Panc1 (cell line): Measurements from ENCODE around the gene ADARB1. TPM values are rescaled to one million over a fixed set of nuclear protein-coding genes. Genes with fewer than 3 reads are reported as not detected.

Experiments used
- ATAC-seq: fragments of 200-7000 bp; cut with Tn5 transposase; 2 replicates; pipeline ENCODE4 v1.9.1; 2020; ENCODE audit warnings: mild to moderate bottlenecking, moderate library complexity
- BruUV-seq: library from RNA; stranded (reverse); fragments of 400-500 nt; replicated peaks from 2 replicates; lab custom pipeline; 2021; lab: Mats Ljungman, UMichigan
- CTCF ChIA-PET: fragments of 300-600 bp; sonication (Branson Sonifier 250); formaldehyde crosslinking; loops from one replicate; lab custom pipeline; 2022; ENCODE audit warnings: antibody characterized with exemption; lab: Charles Lee
- POLR2A ChIA-PET: fragments of 300-600 bp; sonication (Branson Sonifier 250); formaldehyde crosslinking; loops from one replicate; lab custom pipeline; 2022; ENCODE audit warnings: antibody characterized with exemption; lab: Charles Lee
- DNase-seq: peaks from one replicate; pipeline ENCODE4 v3.0.0-alpha.2; 2010; ENCODE audit warnings: low read depth, low spot score
- H3K27ac ChIP-seq: 2 replicates; pipeline ENCODE4 v1.5.1; 2011; ENCODE audit warnings: mild to moderate bottlenecking, low read length, inconsistent platforms
- H3K27me3 ChIP-seq: fragments of 200-500 bp; sonication (Bioruptor generic); 2 replicates; pipeline ENCODE4 v1.6.0; 2014; ENCODE audit warnings: low read length, inconsistent platforms; ENCODE audit not compliant: control insufficient read depth, insufficient read depth
- H3K36me3 ChIP-seq: fragments of 200-500 bp; sonication (Bioruptor generic); 2 replicates; pipeline ENCODE4 v1.5.1; 2014; ENCODE audit warnings: inconsistent platforms, mild to moderate bottlenecking, low read length, moderate library complexity; ENCODE audit not compliant: control insufficient read depth, insufficient read depth
- H3K4me1 ChIP-seq: 2 replicates; pipeline ENCODE4 v1.5.1; 2011; ENCODE audit warnings: inconsistent platforms, mild to moderate bottlenecking, low read length, moderate library complexity; ENCODE audit not compliant: control insufficient read depth, insufficient read depth
- H3K4me3 ChIP-seq, 2 experiments: 2 replicates each; pipeline ENCODE4 v1.5.1; 2011 to 2012; ENCODE audit warnings: low read depth in 2 of 2, low read length in 2 of 2, mild to moderate bottlenecking in 2 of 2, inconsistent platforms in 1 of 2, moderate library complexity in 1 of 2
- H3K9me3 ChIP-seq: fragments of 200-500 bp; sonication (Bioruptor generic); 2 replicates; pipeline ENCODE4 v1.5.1; 2014; ENCODE audit warnings: low read depth, mild to moderate bottlenecking, inconsistent platforms, low read length, moderate library complexity; ENCODE audit not compliant: control insufficient read depth, insufficient read depth
- POLR2AphosphoS5 ChIP-seq: IDR thresholded peaks from 2 replicates; pipeline ENCODE4 v1.6.1; 2012; ENCODE audit warnings: mild to moderate bottlenecking, low read depth, low read length, moderate library complexity
- SIN3A ChIP-seq: IDR thresholded peaks from 2 replicates; pipeline ENCODE4 v1.6.1; 2012; ENCODE audit warnings: low read depth, mild to moderate bottlenecking, low read length, moderate library complexity, borderline replicate concordance; ENCODE audit not compliant: insufficient read depth
- TCF7L2 ChIP-seq: IDR thresholded peaks from 2 replicates; pipeline ENCODE4 v1.6.1; 2011; ENCODE audit warnings: mild to moderate bottlenecking, low read depth, low read length, inconsistent platforms
- in situ Hi-C: cut with HindIII; loops from 2 replicates; pipeline ENCODE4 v1.10.0; 2016; ENCODE audit warnings: low sequenced_read_pairs, low pct_unique_long_range_greater_than_20kb
- intact Hi-C: fragments of 100-400 bp; cut with micrococcal nuclease; formaldehyde crosslinking; loops from one replicate; pipeline ENCODE4 v1.10.0; 2022; ENCODE audit not compliant: unreplicated experiment
- total RNA-seq: library from RNA; stranded (reverse); gene quantifications from one replicate; pipeline ENCODE4 v1.2.1, GENCODE V29; 2021; ENCODE audit not compliant: unreplicated experiment
- TF ChIP-seq, protein P1 (sequence below), 2 experiments: IDR thresholded peaks; 2 replicates each; pipeline ENCODE4 v1.6.1; 2011 to 2012; ENCODE audit warnings: low read depth in 2 of 2, control low read depth in 1 of 2, low read length in 1 of 2, mild to moderate bottlenecking in 1 of 2, moderate library complexity in 1 of 2; ENCODE audit not compliant: insufficient read depth in 1 of 2
- TF ChIP-seq, protein P2 (sequence below): fragments of 450-650 bp; IDR thresholded peaks from 2 replicates; pipeline ENCODE4 v1.5.1; 2017; ENCODE audit warnings: mild to moderate bottlenecking

ADARB1 gene
- total RNA-seq, 1 experiment from 2014 or later = 15.0 TPM

DNA sequence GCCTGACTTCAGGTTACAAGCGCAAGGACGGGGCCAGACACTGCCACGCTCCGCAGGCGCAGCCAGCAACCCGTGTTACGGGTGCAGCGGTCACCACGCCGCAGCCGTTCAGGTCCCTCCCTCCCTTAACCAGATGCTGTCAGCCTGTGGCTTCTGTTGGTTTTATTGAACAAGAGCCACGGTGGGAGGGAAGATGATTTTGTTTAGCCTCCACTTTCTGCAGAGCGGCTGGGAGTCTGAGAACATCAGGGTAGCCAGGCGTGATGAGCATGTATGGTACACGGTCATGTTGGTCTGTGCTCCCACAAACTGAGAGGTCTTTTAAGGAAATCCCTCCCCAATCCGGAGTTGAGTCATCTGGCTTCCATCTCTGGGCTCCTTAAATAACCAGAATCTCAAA, 18.5 kb upstream of the ADARB1 start:
- H3K4me3 ChIP-seq = no peak overlapping the region
- no peaks in the 10 kb centered on the region for H3K9me3 ChIP-seq
- TF ChIP-seq SIN3A (no peak), POLR2AphosphoS5 (no peak), TCF7L2 (no peak)
- TF ChIP-seq, protein P1, sequence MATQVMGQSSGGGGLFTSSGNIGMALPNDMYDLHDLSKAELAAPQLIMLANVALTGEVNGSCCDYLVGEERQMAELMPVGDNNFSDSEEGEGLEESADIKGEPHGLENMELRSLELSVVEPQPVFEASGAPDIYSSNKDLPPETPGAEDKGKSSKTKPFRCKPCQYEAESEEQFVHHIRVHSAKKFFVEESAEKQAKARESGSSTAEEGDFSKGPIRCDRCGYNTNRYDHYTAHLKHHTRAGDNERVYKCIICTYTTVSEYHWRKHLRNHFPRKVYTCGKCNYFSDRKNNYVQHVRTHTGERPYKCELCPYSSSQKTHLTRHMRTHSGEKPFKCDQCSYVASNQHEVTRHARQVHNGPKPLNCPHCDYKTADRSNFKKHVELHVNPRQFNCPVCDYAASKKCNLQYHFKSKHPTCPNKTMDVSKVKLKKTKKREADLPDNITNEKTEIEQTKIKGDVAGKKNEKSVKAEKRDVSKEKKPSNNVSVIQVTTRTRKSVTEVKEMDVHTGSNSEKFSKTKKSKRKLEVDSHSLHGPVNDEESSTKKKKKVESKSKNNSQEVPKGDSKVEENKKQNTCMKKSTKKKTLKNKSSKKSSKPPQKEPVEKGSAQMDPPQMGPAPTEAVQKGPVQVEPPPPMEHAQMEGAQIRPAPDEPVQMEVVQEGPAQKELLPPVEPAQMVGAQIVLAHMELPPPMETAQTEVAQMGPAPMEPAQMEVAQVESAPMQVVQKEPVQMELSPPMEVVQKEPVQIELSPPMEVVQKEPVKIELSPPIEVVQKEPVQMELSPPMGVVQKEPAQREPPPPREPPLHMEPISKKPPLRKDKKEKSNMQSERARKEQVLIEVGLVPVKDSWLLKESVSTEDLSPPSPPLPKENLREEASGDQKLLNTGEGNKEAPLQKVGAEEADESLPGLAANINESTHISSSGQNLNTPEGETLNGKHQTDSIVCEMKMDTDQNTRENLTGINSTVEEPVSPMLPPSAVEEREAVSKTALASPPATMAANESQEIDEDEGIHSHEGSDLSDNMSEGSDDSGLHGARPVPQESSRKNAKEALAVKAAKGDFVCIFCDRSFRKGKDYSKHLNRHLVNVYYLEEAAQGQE (IDR thresholded peaks at IDR 0.05; ENCODE audit: insufficient read depth in 1 of 2, low read depth in 2 of 2, low read length in 1 of 2) = no peak
- TF ChIP-seq, protein P2, sequence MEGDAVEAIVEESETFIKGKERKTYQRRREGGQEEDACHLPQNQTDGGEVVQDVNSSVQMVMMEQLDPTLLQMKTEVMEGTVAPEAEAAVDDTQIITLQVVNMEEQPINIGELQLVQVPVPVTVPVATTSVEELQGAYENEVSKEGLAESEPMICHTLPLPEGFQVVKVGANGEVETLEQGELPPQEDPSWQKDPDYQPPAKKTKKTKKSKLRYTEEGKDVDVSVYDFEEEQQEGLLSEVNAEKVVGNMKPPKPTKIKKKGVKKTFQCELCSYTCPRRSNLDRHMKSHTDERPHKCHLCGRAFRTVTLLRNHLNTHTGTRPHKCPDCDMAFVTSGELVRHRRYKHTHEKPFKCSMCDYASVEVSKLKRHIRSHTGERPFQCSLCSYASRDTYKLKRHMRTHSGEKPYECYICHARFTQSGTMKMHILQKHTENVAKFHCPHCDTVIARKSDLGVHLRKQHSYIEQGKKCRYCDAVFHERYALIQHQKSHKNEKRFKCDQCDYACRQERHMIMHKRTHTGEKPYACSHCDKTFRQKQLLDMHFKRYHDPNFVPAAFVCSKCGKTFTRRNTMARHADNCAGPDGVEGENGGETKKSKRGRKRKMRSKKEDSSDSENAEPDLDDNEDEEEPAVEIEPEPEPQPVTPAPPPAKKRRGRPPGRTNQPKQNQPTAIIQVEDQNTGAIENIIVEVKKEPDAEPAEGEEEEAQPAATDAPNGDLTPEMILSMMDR = no peak
- no peaks in the 10 kb centered on the region for H3K36me3 ChIP-seq
- ATAC-seq (no peak), DNase-seq (no peak)
- CTCF ChIA-PET = no interaction called here
- no peak overlapping the region for H3K27ac ChIP-seq
- H3K4me1 ChIP-seq = no peaks in the 10 kb centered on the region
- BruUV-seq = no TSS peak
- no peaks in the 10 kb centered on the region for H3K27me3 ChIP-seq
- POLR2A ChIA-PET = no interaction called here
- in situ Hi-C loops (no loop called here), intact Hi-C loops (no loop called here)

DNA sequence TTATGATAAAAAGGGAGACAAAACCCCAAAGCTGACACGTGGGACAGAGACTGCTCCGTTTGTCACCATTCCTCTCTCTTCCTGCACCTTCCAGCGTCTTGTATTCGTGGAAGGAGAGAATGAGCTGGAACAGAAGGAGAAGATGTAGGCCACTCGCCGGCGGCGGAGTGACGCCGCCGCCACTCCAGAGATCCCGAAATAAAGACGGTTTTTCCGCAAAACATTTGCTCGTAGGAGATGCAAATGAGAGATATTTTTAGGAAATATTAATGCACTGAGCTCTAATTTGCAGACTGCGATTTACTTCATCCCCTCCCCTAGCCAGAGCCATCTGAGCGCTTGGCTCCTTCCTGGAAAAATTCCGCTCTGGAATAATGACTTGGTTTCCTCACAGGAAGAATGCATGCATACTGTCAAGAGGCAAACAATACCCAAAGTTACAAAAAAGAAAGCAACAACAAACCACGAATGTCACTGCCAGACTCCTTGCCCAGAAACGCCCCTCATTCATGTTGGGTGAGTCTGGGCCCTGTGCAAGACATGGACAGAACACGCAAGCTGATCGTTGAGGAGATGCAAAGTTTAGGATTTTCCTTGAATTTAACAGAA, 18.0 kb upstream of the ADARB1 start:
- in situ Hi-C loops (no loop called here), intact Hi-C loops (no loop called here)
- ATAC-seq (no peak), DNase-seq (no peak)
- ChIA-PET CTCF (no interaction called here), POLR2A (no interaction called here)
- TF ChIP-seq, protein P1 (IDR thresholded peaks at IDR 0.05; ENCODE audit: insufficient read depth in 1 of 2, low read depth in 2 of 2, low read length in 1 of 2) = no peak
- TF ChIP-seq SIN3A (no peak), POLR2AphosphoS5 (no peak), TCF7L2 (no peak)
- TF ChIP-seq, protein P2 = no peak
- Histone ChIP-seq H3K27me3 (no peaks in the 10 kb centered on the region), H3K4me1 (no peaks in the 10 kb centered on the region), H3K4me3 (no peak overlapping the region), H3K9me3 (no peaks in the 10 kb centered on the region), H3K36me3 (no peaks in the 10 kb centered on the region), H3K27ac (no peak overlapping the region)
- BruUV-seq = no TSS peak
